Tibial artery (tissue), 4 donors: ENCODE data around the gene ITSN1.

ENCODE experiments used
- DNase-seq, 2 donors: peaks; one replicate each; pipeline ENCODE4 v3.0.0-alpha.2; 2019
- H3K27ac ChIP-seq, 2 donors: fragments of 200-600 bp; sonication (generic) in 1 of 2; 1 replicate in 1 of 2; 2 replicates in 1 of 2; pipeline ENCODE4 v1.5.1; 2018 to 2019; ENCODE audit warnings: mild to moderate bottlenecking in 1 of 2
- H3K27me3 ChIP-seq, 2 donors: fragments of 200-600 bp; sonication (generic) in 1 of 2; one replicate each; pipeline versions ENCODE4 v1.5.1 to v1.6.0; 2016 to 2019
- H3K36me3 ChIP-seq, 3 donors: fragments of 200-600 bp; sonication (generic) in 2 of 3; one replicate each; pipeline ENCODE4 v1.5.1; 2016 to 2019; ENCODE audit warnings: mild to moderate bottlenecking in 2 of 3
- H3K4me1 ChIP-seq, 4 donors: fragments of 200-600 bp; sonication (generic) in 2 of 4; 1 replicate in 3 of 4; 2 replicates in 1 of 4; pipeline ENCODE4 v1.5.1; 2016 to 2019
- H3K4me3 ChIP-seq, 2 donors: fragments of 200-600 bp; sonication (generic) in 1 of 2; 1 replicate in 1 of 2; 2 replicates in 1 of 2; pipeline ENCODE4 v1.5.1; 2018 to 2019; ENCODE audit warnings: mild to moderate bottlenecking in 2 of 2
- H3K9me3 ChIP-seq, 3 donors: fragments of 200-600 bp; sonication (generic) in 1 of 3; one replicate each; pipeline ENCODE4 v1.5.1; 2016 to 2019
- intact Hi-C: fragments of 100-400 bp; cut with DNase I; formaldehyde crosslinking; loops from one replicate; pipeline ENCODE4 v1.15.0; 2023; ENCODE audit warnings: low total_unique reads
- TF ChIP-seq, protein P1 (sequence below), 2 experiments: fragments of 200-600 bp in 1 of 2; fragments of 450-650 bp in 1 of 2; IDR thresholded peaks; one replicate each; pipeline ENCODE4 v1.5.1; 2017 to 2019; ENCODE audit warnings: antibody characterized with exemption in 2 of 2, mild to moderate bottlenecking in 1 of 2, moderate library complexity in 1 of 2

Gene ITSN1

DNA sequence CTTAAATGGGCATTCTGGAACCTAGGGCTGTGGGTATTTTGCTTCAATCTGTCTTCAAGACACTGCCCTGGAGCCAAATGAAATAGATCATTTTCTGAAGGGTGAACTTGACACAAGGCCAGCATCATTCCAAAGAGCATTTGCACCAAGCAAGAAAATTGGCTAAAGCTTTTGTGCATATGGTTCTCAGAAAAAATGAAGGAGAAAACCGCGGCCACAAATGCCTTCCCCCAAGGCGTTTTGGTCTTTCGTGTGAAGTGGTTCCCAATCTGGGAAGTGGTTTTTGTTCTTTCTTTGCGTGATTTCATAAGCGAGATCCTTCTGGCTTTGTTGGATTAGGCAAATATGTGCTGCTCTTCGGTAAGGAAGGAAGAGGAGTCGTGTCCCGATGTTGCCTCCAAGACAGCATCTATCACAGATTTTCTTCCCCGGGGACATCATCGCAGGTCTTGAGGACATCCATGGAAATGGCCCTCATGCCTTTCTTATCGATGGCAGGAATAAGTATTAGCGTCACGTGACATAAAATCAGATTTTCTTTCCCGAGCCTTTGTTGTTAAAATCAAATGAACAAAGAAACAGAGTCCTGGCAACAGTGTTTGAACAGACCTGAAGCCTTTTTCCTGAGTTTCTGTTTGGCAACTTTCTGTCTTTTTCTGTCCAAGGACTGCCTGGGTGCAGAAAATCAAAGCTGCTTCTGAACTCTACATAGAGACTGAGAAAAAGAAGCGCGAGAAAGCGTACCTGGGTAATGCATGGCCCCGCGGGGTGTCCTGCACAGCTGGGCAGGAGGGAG is 242.3 kb downstream of the ITSN1 start:
- no peaks in the 10 kb centered on the region for H3K27me3 ChIP-seq
- peaks cover 0 to 28% (median 8%) of the 10 kb centered on the region in 4 donors for H3K4me1 ChIP-seq
- no peaks in the 10 kb centered on the region for H3K36me3 ChIP-seq
- H3K27ac ChIP-seq, result no peak overlapping the region
- no peak overlapping the region for H3K4me3 ChIP-seq
- intact Hi-C loops, result no loop called here
- no peak for DNase-seq
- H3K9me3 ChIP-seq, result no peaks in the 10 kb centered on the region
- TF ChIP-seq, protein P1, sequence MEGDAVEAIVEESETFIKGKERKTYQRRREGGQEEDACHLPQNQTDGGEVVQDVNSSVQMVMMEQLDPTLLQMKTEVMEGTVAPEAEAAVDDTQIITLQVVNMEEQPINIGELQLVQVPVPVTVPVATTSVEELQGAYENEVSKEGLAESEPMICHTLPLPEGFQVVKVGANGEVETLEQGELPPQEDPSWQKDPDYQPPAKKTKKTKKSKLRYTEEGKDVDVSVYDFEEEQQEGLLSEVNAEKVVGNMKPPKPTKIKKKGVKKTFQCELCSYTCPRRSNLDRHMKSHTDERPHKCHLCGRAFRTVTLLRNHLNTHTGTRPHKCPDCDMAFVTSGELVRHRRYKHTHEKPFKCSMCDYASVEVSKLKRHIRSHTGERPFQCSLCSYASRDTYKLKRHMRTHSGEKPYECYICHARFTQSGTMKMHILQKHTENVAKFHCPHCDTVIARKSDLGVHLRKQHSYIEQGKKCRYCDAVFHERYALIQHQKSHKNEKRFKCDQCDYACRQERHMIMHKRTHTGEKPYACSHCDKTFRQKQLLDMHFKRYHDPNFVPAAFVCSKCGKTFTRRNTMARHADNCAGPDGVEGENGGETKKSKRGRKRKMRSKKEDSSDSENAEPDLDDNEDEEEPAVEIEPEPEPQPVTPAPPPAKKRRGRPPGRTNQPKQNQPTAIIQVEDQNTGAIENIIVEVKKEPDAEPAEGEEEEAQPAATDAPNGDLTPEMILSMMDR (IDR thresholded peaks at IDR 0.05), result no peak

DNA sequence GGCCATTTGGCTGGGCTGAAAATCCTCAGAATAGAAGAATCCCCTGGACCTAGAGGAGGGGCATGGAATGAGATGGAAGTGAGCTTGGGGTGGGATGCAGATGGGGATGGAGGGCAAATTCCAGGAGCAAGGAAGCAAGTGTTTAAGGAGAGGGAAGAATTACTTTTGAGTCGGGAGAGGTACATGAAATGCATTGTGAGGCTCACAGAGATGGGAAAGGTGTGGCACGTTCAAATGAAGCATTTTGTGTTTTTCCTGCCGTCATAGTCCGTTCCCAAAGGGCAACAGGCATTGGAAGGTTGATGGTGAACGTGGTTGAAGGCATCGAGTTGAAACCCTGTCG is 242.8 kb downstream of the ITSN1 start:
- H3K4me1 ChIP-seq, result peaks cover 0 to 28% (median 8%) of the 10 kb centered on the region in 4 donors
- intact Hi-C loops, result no loop called here
- H3K27me3 ChIP-seq, result no peaks in the 10 kb centered on the region
- no peaks in the 10 kb centered on the region for H3K9me3 ChIP-seq
- H3K27ac ChIP-seq, result no peak overlapping the region
- no peak for DNase-seq
- no peak overlapping the region for H3K4me3 ChIP-seq
- TF ChIP-seq, protein P1 (IDR thresholded peaks at IDR 0.05), result no peak
- no peaks in the 10 kb centered on the region for H3K36me3 ChIP-seq

DNA sequence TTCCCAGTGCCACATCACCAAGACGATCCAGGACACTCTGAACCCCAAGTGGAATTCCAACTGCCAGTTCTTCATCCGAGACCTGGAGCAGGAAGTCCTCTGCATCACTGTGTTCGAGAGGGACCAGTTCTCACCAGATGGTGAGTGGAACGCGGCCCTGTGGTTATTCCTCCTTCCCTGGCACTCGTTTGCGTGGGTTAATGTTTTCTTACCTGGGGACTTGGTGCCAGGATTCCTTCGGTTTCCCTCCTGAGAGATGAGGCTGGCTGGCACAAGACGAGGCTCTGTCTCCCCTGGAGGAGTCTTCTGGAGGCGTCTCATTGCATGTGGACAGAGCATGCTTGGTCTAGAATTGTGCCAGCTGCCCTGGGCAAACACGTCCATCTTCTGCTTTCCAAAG is 244.0 kb downstream of the ITSN1 start:
- H3K27ac ChIP-seq, result no peak overlapping the region
- intact Hi-C loops, result no loop called here
- no peaks in the 10 kb centered on the region for H3K27me3 ChIP-seq
- H3K4me3 ChIP-seq, result no peak overlapping the region
- no peaks in the 10 kb centered on the region for H3K9me3 ChIP-seq
- H3K36me3 ChIP-seq, result no peaks in the 10 kb centered on the region
- TF ChIP-seq, protein P1 (IDR thresholded peaks at IDR 0.05), result no peak
- peaks cover 0 to 28% (median 8%) of the 10 kb centered on the region in 4 donors for H3K4me1 ChIP-seq
- DNase-seq, result no peak

DNA sequence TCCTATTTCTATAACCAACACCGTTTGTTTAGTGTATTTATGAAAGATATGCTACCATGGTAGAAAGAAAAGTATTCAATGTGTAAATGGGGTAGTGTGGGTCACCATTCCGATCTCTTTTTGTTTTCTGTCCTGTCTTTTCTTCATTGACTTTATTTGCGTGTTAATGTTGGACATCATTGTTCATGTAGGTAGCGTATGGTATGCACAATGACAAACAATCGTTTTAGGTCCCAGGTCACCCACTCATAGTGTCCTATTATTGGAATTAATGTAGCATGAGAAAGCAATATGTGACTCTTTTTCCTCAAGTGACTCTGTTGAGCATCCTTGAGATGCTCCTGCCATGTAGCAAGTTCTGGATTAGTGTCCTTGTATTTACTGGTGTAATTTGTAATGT is 247.9 kb downstream of the ITSN1 start:
- peaks cover 0 to 14% (median 4%) of the 10 kb centered on the region in 4 donors for H3K4me1 ChIP-seq
- TF ChIP-seq, protein P1 (IDR thresholded peaks at IDR 0.05), result no peak
- no peak overlapping the region for H3K4me3 ChIP-seq
- intact Hi-C loops, result loop anchor here (10.0 kb wide), 1 partner anchor 245 kb away; the partner anchor contains the start of genes CRYZL1 and ITSN1
- H3K27me3 ChIP-seq, result no peaks in the 10 kb centered on the region
- DNase-seq, result no peak
- H3K27ac ChIP-seq, result no peak overlapping the region
- H3K36me3 ChIP-seq, result no peaks in the 10 kb centered on the region
- no peaks in the 10 kb centered on the region for H3K9me3 ChIP-seq

DNA sequence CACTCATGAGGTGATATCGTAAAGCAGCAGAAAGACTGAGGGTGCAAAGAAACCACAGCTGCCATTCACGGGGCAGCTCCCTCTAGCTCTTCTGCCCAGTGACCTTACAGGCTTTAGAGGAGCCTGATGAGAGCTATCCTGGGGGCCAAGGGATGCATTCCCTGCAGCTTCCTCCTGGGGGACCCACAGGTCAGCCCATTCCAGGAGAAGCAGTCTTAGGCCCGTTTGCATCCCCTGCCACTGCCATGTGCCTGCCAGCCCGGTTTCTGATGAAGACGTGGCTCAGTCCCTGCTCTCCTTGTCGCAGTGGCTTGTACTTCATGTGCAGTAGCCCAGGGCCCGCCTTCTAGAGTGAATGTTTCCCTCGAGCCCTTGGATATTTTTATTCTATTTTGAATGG is 250.6 kb downstream of the ITSN1 start:
- no peaks in the 10 kb centered on the region for H3K27me3 ChIP-seq
- no peak overlapping the region for H3K27ac ChIP-seq
- no peaks in the 10 kb centered on the region for H3K9me3 ChIP-seq
- TF ChIP-seq, protein P1 (IDR thresholded peaks at IDR 0.05), result no peak
- H3K4me3 ChIP-seq, result no peak overlapping the region
- DNase-seq, result no peak
- intact Hi-C loops, result loop anchor here (10.0 kb wide), 1 partner anchor 248 kb away; the partner anchor contains the start of genes CRYZL1 and ITSN1
- H3K4me1 ChIP-seq, result peaks cover 0 to 14% (median 4%) of the 10 kb centered on the region in 4 donors
- no peaks in the 10 kb centered on the region for H3K36me3 ChIP-seq
